Measurements from ENCODE around the gene GRHPR. TPM values are rescaled to one million over a fixed set of nuclear protein-coding genes. Genes with fewer than 3 reads are reported as not detected.
"Not testable (repeated sequence)": the region's sequence is repeated elsewhere in the genome, so short reads cannot be mapped to it uniquely, and the experiment has no call there.

Gene GRHPR
- total and polyA plus RNA-seq, 2 of the 8 experiments (the other 6 are each of a cell fraction or from before 2014, with no cell fraction given): 97.0 to 201 TPM

DNA sequence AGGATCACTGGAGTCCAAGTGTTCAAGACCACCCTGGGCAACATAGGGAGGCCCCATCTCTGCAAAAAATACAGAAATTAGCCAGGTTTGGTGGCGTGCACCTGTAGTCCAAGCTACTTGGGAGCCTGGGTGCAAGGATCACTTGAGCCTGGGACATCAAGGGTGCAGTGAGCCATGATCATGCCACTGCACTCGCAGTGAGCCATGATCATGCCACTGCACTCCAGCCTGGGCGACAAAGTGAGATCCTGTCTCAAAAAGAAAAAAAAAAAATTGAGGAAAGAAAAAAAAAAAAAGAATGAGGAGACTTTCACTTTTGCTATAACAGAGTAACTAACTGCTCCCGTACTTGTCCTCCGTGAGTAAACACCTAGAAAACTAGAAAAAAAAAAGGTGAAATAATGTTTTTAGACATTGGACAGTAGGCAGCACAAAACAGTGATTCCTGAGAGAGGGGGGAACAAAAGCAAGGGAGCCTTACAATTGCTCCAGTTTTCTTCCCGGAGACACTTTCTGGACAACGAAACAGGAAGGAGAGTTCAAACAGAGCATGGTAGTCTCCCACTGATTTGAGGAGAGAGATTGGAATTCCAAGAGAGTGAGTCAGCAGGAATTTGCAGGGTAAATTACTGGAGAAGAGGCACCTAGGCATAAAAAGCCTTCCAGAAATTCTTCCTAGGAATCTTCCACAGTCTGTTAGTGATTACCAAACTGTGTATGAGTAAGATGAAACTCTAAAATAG lies 49.6 kb downstream of the GRHPR start (continued):
- TF ChIP-seq POLR2A (IDR thresholded peaks at IDR 0.05; ENCODE audit: control extremely low read depth in 1 of 2, low read depth in 2 of 2, low read length in 2 of 2) (peak in 1 of 2 experiments; percentile 46; a peak in 1 of 3 replicates), ATF3 (IDR thresholded peaks at IDR 0.05; ENCODE audit: insufficient read depth, low read depth, low read length) (0 out of 2 replicates have a peak, but pooled peaks have one; percentile 27), RFX5 (IDR thresholded peaks at IDR 0.05; ENCODE audit: borderline replicate concordance, low read depth, low read length) (no peak), ASH2L (IDR thresholded peaks at IDR 0.05; ENCODE audit: low read length) (peak; percentile 72), FOSL1 (IDR thresholded peaks at IDR 0.05; ENCODE audit: insufficient read depth, low read depth, low read length) (0 out of 2 replicates have a peak, but pooled peaks have one; percentile 47), MAFK (IDR thresholded peaks at IDR 0.05; ENCODE audit: low read depth, low read length) (peak; percentile 82), SP1 (IDR thresholded peaks at IDR 0.05; ENCODE audit: low read depth, low read length) (peak; percentile 83)

DNA sequence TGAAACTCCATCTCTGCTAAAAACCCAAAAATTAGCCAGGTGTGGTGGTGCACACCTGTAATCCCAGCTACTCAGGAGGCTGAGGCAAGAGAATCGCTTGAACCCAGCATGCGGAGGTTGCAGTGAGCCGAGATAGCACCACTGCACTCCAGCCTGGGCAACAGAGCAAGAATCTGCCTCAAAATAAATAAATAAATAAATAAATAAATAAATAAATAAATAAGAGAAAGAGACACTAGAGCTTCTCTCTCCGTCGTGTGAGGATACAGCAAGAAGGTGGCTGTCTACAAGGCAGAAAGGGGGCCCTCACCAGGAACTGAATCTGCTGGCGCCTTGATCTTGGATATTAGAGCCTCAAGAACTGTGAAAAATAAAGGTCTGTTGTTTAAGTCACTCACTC lies 51.5 kb downstream of the GRHPR start:
- H3K4ac ChIP-seq (replicated peaks; ENCODE audit: insufficient read length, low read depth, low read length); H2BK20ac ChIP-seq (ENCODE audit: low read length); H3K56ac ChIP-seq (replicated peaks; ENCODE audit: insufficient read length, low read depth, low read length); CTCF ChIA-PET (ENCODE audit: partially characterized antibody); H2AFZ ChIP-seq (ENCODE audit: low read length); H2BK120ac ChIP-seq (replicated peaks; ENCODE audit: low read depth, low read length); H3K79me1 ChIP-seq (ENCODE audit: low read depth, low read length); FAIRE-seq; H3K23me2 ChIP-seq (ENCODE audit: low read depth, low read length); H3K27ac ChIP-seq (ENCODE audit: low read depth, low read length); H3K23ac ChIP-seq (ENCODE audit: insufficient read length); H2AK5ac ChIP-seq (ENCODE audit: low read depth, low read length); H4K91ac ChIP-seq (replicated peaks; ENCODE audit: insufficient read length, low read length); H3K36me3 ChIP-seq (ENCODE audit: control insufficient read depth in 2 of 4, insufficient read depth in 4 of 4, low read length in 3 of 4); H3K4me1 ChIP-seq (replicated peaks in 1 of 4; ENCODE audit: control insufficient read depth in 3 of 4, insufficient read depth in 4 of 4, low read length in 3 of 4); H3K4me3 ChIP-seq (ENCODE audit: extremely low read depth in 1 of 4, insufficient read depth in 2 of 4, low read depth in 3 of 4, low read length in 4 of 4); H2BK5ac ChIP-seq (ENCODE audit: low read depth, low read length); H3K14ac ChIP-seq (ENCODE audit: insufficient read length); H3K4me2 ChIP-seq (ENCODE audit: insufficient read depth in 1 of 2, low read depth in 2 of 2, low read length in 2 of 2); H4K20me1 ChIP-seq (replicated peaks in 1 of 2; ENCODE audit: control insufficient read depth in 1 of 2, insufficient read depth in 2 of 2, low read length in 2 of 2); H3K18ac ChIP-seq (ENCODE audit: extremely low read depth, low read length); H4K5ac ChIP-seq (ENCODE audit: insufficient read length, low read depth, low read length); DNase-seq (ENCODE audit: low read depth in 1 of 2, low spot score in 2 of 2); H3K9ac ChIP-seq (replicated peaks in 1 of 4; ENCODE audit: extremely low read depth in 1 of 4, low read depth in 3 of 4, low read length in 3 of 4); H3K79me2 ChIP-seq (ENCODE audit: control insufficient read depth in 1 of 2, insufficient read depth in 2 of 2, low read length in 2 of 2); H2BK15ac ChIP-seq (ENCODE audit: low read length); H3K27me3 ChIP-seq (replicated peaks in 1 of 4; ENCODE audit: control insufficient read depth in 3 of 4, extremely low read depth in 1 of 4, insufficient read depth in 3 of 4, low read length in 3 of 4); H4K8ac ChIP-seq (ENCODE audit: extremely low read depth, insufficient read depth, low read length): not testable (repeated sequence)
- H2BK12ac ChIP-seq (ENCODE audit: low read depth, low read length): 0 out of 2 replicates have a peak overlapping the region, but pooled peaks have one; percentile 95
- POLR2A ChIA-PET (ENCODE audit: partially characterized antibody): interaction anchor here (2.2 kb wide), 1 partner anchor 8 kb away, joined by 12 read pairs; the partner anchor contains the start of gene ZBTB5
- H3K9me3 ChIP-seq (ENCODE audit: insufficient read depth in 2 of 2, low read depth in 1 of 2, low read length in 1 of 2): peaks cover 13 to 15% of the 10 kb centered on the region in 2 experiments; a peak in 3 of 4 replicates
- 63% methylated on average over 6 of the region's 6 CpGs; no CpG with 5 or more reads in 1 of the 2 experiments for WGBS, 2 experiments (ENCODE audit: extremely low coverage in 1 of 2, insufficient coverage in 1 of 2, insufficient read length in 1 of 2, insufficient replicate concordance in 2 of 2, low coverage in 1 of 2, low lambda C conversion rate in 2 of 2, missing lambda C conversion rate in 1 of 2)

All from H1 (cell line).